Panc1 (cell line): ENCODE results near the gene NPAS3. TPM values are rescaled to one million over a fixed set of nuclear protein-coding genes. Genes with fewer than 3 reads are reported as not detected.
A peak's percentile ranks its signal among the peaks of the same experiment; 100 is the strongest.

Experiments
- ATAC-seq: fragments of 200-7000 bp; cut with Tn5 transposase; 2 replicates; pipeline ENCODE4 v1.9.1; 2020; ENCODE audit warnings: mild to moderate bottlenecking, moderate library complexity
- BruUV-seq: library from RNA; stranded (reverse); fragments of 400-500 nt; replicated peaks from 2 replicates; lab custom pipeline; 2021; lab: Mats Ljungman, UMichigan
- CTCF ChIA-PET: fragments of 300-600 bp; sonication (Branson Sonifier 250); formaldehyde crosslinking; loops from one replicate; lab custom pipeline; 2022; ENCODE audit warnings: antibody characterized with exemption; lab: Charles Lee
- POLR2A ChIA-PET: fragments of 300-600 bp; sonication (Branson Sonifier 250); formaldehyde crosslinking; loops from one replicate; lab custom pipeline; 2022; ENCODE audit warnings: antibody characterized with exemption; lab: Charles Lee
- DNase-seq: peaks from one replicate; pipeline ENCODE4 v3.0.0-alpha.2; 2010; ENCODE audit warnings: low read depth, low spot score
- H3K27ac ChIP-seq: 2 replicates; pipeline ENCODE4 v1.5.1; 2011; ENCODE audit warnings: mild to moderate bottlenecking, low read length, inconsistent platforms
- H3K27me3 ChIP-seq: fragments of 200-500 bp; sonication (Bioruptor generic); 2 replicates; pipeline ENCODE4 v1.6.0; 2014; ENCODE audit warnings: low read length, inconsistent platforms; ENCODE audit not compliant: control insufficient read depth, insufficient read depth
- H3K36me3 ChIP-seq: fragments of 200-500 bp; sonication (Bioruptor generic); 2 replicates; pipeline ENCODE4 v1.5.1; 2014; ENCODE audit warnings: inconsistent platforms, mild to moderate bottlenecking, low read length, moderate library complexity; ENCODE audit not compliant: control insufficient read depth, insufficient read depth
- H3K4me1 ChIP-seq: 2 replicates; pipeline ENCODE4 v1.5.1; 2011; ENCODE audit warnings: inconsistent platforms, mild to moderate bottlenecking, low read length, moderate library complexity; ENCODE audit not compliant: control insufficient read depth, insufficient read depth
- H3K4me3 ChIP-seq, 2 experiments: 2 replicates each; pipeline ENCODE4 v1.5.1; 2011 to 2012; ENCODE audit warnings: low read depth in 2 of 2, low read length in 2 of 2, mild to moderate bottlenecking in 2 of 2, inconsistent platforms in 1 of 2, moderate library complexity in 1 of 2
- H3K9me3 ChIP-seq: fragments of 200-500 bp; sonication (Bioruptor generic); 2 replicates; pipeline ENCODE4 v1.5.1; 2014; ENCODE audit warnings: low read depth, mild to moderate bottlenecking, inconsistent platforms, low read length, moderate library complexity; ENCODE audit not compliant: control insufficient read depth, insufficient read depth
- POLR2AphosphoS5 ChIP-seq: IDR thresholded peaks from 2 replicates; pipeline ENCODE4 v1.6.1; 2012; ENCODE audit warnings: mild to moderate bottlenecking, low read depth, low read length, moderate library complexity
- REST ChIP-seq, 2 experiments: IDR thresholded peaks; 2 replicates each; pipeline ENCODE4 v1.6.1; 2011 to 2012; ENCODE audit warnings: low read depth in 2 of 2, control low read depth in 1 of 2, low read length in 1 of 2, mild to moderate bottlenecking in 1 of 2, moderate library complexity in 1 of 2; ENCODE audit not compliant: insufficient read depth in 1 of 2
- SIN3A ChIP-seq: IDR thresholded peaks from 2 replicates; pipeline ENCODE4 v1.6.1; 2012; ENCODE audit warnings: low read depth, mild to moderate bottlenecking, low read length, moderate library complexity, borderline replicate concordance; ENCODE audit not compliant: insufficient read depth
- TCF7L2 ChIP-seq: IDR thresholded peaks from 2 replicates; pipeline ENCODE4 v1.6.1; 2011; ENCODE audit warnings: mild to moderate bottlenecking, low read depth, low read length, inconsistent platforms
- in situ Hi-C: cut with HindIII; loops from 2 replicates; pipeline ENCODE4 v1.10.0; 2016; ENCODE audit warnings: low sequenced_read_pairs, low pct_unique_long_range_greater_than_20kb
- intact Hi-C: fragments of 100-400 bp; cut with micrococcal nuclease; formaldehyde crosslinking; loops from one replicate; pipeline ENCODE4 v1.10.0; 2022; ENCODE audit not compliant: unreplicated experiment
- total RNA-seq: library from RNA; stranded (reverse); gene quantifications from one replicate; pipeline ENCODE4 v1.2.1, GENCODE V29; 2021; ENCODE audit not compliant: unreplicated experiment
- TF ChIP-seq, protein P1 (sequence below): fragments of 450-650 bp; IDR thresholded peaks from 2 replicates; pipeline ENCODE4 v1.5.1; 2017; ENCODE audit warnings: mild to moderate bottlenecking

The NPAS3 gene
- total RNA-seq, 1 experiment from 2014 or later = 0.23 TPM

DNA sequence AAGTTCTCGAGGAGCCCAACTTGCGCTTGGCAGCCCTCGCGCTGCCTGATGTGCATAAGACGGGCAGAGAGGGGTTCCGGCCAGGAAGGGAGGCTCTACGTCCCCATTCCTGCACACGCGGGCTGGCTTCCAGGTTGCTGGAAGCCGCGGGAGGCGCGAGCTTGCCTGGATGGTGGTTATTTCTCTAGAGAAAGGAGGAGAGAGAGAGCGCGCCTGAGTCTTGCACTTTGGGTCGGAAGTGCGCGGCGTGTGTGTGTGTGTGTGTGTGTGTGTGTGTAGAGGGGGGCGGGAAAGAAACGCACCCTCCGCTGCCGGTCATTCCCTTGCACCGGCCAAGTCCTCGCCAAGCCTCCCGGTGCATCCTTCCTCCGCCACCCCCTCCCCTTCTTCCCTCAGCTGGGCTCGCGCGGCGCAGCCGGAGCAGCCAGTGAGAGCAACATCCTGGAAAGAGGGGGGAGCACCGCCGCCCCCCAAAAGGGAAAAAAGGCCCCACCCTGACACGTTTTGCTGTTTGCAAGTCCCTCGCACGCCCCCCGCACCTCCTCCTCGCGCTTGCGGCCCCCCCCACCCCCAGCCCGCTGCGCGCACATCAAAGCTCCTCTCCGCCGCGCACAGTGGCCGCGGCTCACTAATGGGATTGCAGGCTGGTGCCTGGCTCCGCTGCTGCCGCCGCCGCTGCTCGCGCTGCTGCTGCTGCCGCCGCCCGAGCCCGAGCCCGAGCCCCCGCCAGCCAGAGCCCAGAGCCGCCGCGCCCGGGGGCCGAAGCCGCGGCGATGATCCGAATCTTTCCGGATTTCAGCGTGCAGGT lies 4.4 kb upstream of the NPAS3 start:
- no peaks in the 10 kb centered on the region for H3K4me1 ChIP-seq
- ChIA-PET CTCF (no interaction called here), POLR2A (no interaction called here)
- TF ChIP-seq SIN3A = no peak
- no peak for TF ChIP-seq POLR2AphosphoS5
- peak; percentile 15; the same call in 1 of the 2 replicates for TF ChIP-seq TCF7L2
- peak overlapping the region; percentile 31; a peak in 3 of 4 replicates for H3K4me3 ChIP-seq
- no peak overlapping the region for H3K27ac ChIP-seq
- DNase-seq = no peak
- in situ Hi-C loops = no loop called here
- H3K9me3 ChIP-seq = no peaks in the 10 kb centered on the region
- peaks cover 16% of the 10 kb centered on the region for H3K27me3 ChIP-seq
- intact Hi-C loops = no loop called here
- no peaks in the 10 kb centered on the region for H3K36me3 ChIP-seq
- BruUV-seq = no TSS peak
- ATAC-seq = peak; percentile 54; the same call in 1 of the 2 replicates

GRCh38 chr14:32934881-32935633 lies 3.6 kb upstream of the NPAS3 start:
- no peak overlapping the region for H3K27ac ChIP-seq
- DNase-seq = no peak
- POLR2A ChIA-PET = no interaction called here
- BruUV-seq = no TSS peak
- intact Hi-C loops (no loop called here), in situ Hi-C loops (no loop called here)
- H3K4me3 ChIP-seq = peak overlapping the region in 1 of 2 experiments; percentile 31; a peak in 1 of 4 replicates
- ATAC-seq = no peak
- H3K9me3 ChIP-seq = no peaks in the 10 kb centered on the region
- H3K27me3 ChIP-seq = peaks cover 16% of the 10 kb centered on the region
- no peaks in the 10 kb centered on the region for H3K4me1 ChIP-seq
- TF ChIP-seq, protein P1, sequence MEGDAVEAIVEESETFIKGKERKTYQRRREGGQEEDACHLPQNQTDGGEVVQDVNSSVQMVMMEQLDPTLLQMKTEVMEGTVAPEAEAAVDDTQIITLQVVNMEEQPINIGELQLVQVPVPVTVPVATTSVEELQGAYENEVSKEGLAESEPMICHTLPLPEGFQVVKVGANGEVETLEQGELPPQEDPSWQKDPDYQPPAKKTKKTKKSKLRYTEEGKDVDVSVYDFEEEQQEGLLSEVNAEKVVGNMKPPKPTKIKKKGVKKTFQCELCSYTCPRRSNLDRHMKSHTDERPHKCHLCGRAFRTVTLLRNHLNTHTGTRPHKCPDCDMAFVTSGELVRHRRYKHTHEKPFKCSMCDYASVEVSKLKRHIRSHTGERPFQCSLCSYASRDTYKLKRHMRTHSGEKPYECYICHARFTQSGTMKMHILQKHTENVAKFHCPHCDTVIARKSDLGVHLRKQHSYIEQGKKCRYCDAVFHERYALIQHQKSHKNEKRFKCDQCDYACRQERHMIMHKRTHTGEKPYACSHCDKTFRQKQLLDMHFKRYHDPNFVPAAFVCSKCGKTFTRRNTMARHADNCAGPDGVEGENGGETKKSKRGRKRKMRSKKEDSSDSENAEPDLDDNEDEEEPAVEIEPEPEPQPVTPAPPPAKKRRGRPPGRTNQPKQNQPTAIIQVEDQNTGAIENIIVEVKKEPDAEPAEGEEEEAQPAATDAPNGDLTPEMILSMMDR = no peak
- TF ChIP-seq POLR2AphosphoS5 = no peak
- no peak for TF ChIP-seq REST (IDR thresholded peaks at IDR 0.05; ENCODE audit: insufficient read depth in 1 of 2, low read depth in 2 of 2, low read length in 1 of 2)
- TF ChIP-seq SIN3A = no peak
- TF ChIP-seq TCF7L2 = no peak
- no peaks in the 10 kb centered on the region for H3K36me3 ChIP-seq
- CTCF ChIA-PET = no interaction called here
